ENCODE measurements around the gene NCBP3. TPM values are rescaled to one million over a fixed set of nuclear protein-coding genes. Genes with fewer than 3 reads are reported as not detected.

NCBP3 gene
- total and polyA plus RNA-seq, 9 of the 15 experiments (the other 6 are each of a cell fraction or from before 2014, with no cell fraction given): 3.1 to 25.5 (median 20.5) TPM

DNA sequence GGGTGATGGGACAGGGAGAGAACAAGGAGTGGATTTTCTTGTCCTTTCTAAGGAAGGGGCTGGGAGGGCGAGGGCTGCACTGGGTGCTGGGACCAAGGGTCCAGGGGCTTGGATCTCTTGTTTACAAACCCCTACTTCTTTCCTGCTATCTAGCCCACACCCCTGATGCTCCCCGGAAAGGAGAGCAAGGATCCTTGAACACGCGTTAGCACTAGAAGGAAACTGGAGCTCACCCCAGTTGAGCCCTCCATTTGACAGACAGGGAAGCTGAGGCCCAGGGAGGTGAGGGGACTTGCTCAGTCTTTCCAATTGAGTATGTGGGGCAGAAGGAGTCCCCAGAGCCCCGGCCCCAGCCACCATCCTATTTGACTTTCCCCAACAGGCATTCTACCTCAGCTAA is 40.5 kb downstream of the NCBP3 start:
- H3K79me2 ChIP-seq (ENCODE audit: control insufficient read depth, insufficient read depth, low read length): no peaks in the 10 kb centered on the region
- no peak overlapping the region for H3K4me2 ChIP-seq (ENCODE audit: insufficient read depth, low read length)
- no peak overlapping the region for H2AFZ ChIP-seq (ENCODE audit: low read depth, low read length)
- H3K9me3 ChIP-seq (replicated peaks; ENCODE audit: control insufficient read depth, insufficient read depth, low read depth, low read length): no peaks in the 10 kb centered on the region
- no peak for FAIRE-seq
- no peak for ATAC-seq
- ChIA-PET CTCF (ENCODE audit: low intra/inter-chr PET ratio) (no interaction called here), POLR2A (interaction anchor here (0.6 kb wide), 1 partner anchor 103 kb away, joined by 4 read pairs; no protein-coding TSS in a partner anchor)
- no peaks in the 10 kb centered on the region for H3K9me1 ChIP-seq (ENCODE audit: control insufficient read depth, insufficient read depth, low read length)
- no peak for TF ChIP-seq ARNT (IDR thresholded peaks at IDR 0.05)
- BruUV-seq (replicated peaks): no TSS peak
- no peak overlapping the region for H3K27ac ChIP-seq (ENCODE audit: extremely low read depth, low read depth, low read length)
- no peaks in the 10 kb centered on the region for H4K20me1 ChIP-seq (replicated peaks; ENCODE audit: control insufficient read depth, insufficient read depth, low read length)
- DNase-seq (ENCODE audit: extremely low read depth in 1 of 4, low spot score in 3 of 4): no peak
- intact Hi-C loops (cut with micrococcal nuclease) (no loop called here), in situ Hi-C loops (cut with MboI) (no loop called here)
- H3K9ac ChIP-seq (ENCODE audit: insufficient read depth in 1 of 2, low read depth in 2 of 2, low read length in 2 of 2): no peak overlapping the region
- H3K36me3 ChIP-seq (ENCODE audit: control insufficient read depth, insufficient read depth, low read length): peaks cover 33% of the 10 kb centered on the region; the same call in 2 of the 3 replicates
- 0 out of 5 replicates have a peak, but pooled peaks cover 0 to 2% of the 10 kb centered on the region in 2 experiments for H3K4me1 ChIP-seq (replicated peaks in 1 of 2; ENCODE audit: control insufficient read depth in 2 of 2, insufficient read depth in 2 of 2, low read length in 2 of 2)
- no peaks in the 10 kb centered on the region for H3K27me3 ChIP-seq (ENCODE audit: control insufficient read depth in 2 of 2, insufficient read depth in 2 of 2, low read length in 2 of 2)
- no peak overlapping the region for H3K4me3 ChIP-seq
- WGBS (ENCODE audit: insufficient coverage, low coverage, missing lambda C conversion rate): 90% methylated on average over 2 of the region's 5 CpGs

DNA sequence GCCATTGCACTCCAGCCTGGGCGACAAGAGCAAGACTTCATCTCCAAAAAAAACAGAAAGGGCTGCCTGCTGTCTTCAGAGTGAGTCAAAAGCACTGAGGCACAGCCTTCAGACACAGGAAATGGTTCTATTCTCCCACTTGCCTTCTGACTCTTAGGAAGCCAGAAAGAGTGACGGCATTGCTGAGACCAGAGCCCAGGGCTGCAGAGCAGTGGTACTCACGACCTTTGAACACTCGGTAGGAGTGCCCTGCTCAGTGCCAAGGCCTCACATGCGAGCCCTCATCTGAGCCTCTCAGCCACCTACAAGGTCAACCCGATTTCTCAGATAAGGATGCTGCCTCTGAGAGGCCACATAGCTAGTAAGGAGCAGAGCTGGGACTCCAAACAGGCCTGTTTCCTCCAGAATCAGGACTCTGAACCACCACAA is 41.5 kb downstream of the NCBP3 start:
- no peaks in the 10 kb centered on the region for H4K20me1 ChIP-seq (replicated peaks; ENCODE audit: control insufficient read depth, insufficient read depth, low read length)
- DNase-seq (ENCODE audit: extremely low read depth in 1 of 4, low spot score in 3 of 4) (no peak), ATAC-seq (no peak; the same call in 2 of the 3 replicates), FAIRE-seq (no peak)
- peaks cover 0 to 2% of the 10 kb centered on the region in 2 experiments; a peak in 1 of 5 replicates for H3K4me1 ChIP-seq (replicated peaks in 1 of 2; ENCODE audit: control insufficient read depth in 2 of 2, insufficient read depth in 2 of 2, low read length in 2 of 2)
- no peak overlapping the region for H3K27ac ChIP-seq (ENCODE audit: extremely low read depth, low read depth, low read length)
- H3K36me3 ChIP-seq (ENCODE audit: control insufficient read depth, insufficient read depth, low read length): peaks cover 23% of the 10 kb centered on the region; the same call in 2 of the 3 replicates
- no peak overlapping the region for H3K4me3 ChIP-seq
- no peaks in the 10 kb centered on the region for H3K9me1 ChIP-seq (ENCODE audit: control insufficient read depth, insufficient read depth, low read length)
- intact Hi-C loops (cut with micrococcal nuclease): no loop called here
- in situ Hi-C loops (cut with MboI): no loop called here
- H3K4me2 ChIP-seq (ENCODE audit: insufficient read depth, low read length): no peak overlapping the region
- H3K9me3 ChIP-seq (replicated peaks; ENCODE audit: control insufficient read depth, insufficient read depth, low read depth, low read length): no peaks in the 10 kb centered on the region
- no peak overlapping the region for H2AFZ ChIP-seq (ENCODE audit: low read depth, low read length)
- no peaks in the 10 kb centered on the region for H3K27me3 ChIP-seq (ENCODE audit: control insufficient read depth in 2 of 2, insufficient read depth in 2 of 2, low read length in 2 of 2)
- WGBS (ENCODE audit: insufficient coverage, low coverage, missing lambda C conversion rate): 49% methylated on average over 5 of the region's 6 CpGs
- H3K9ac ChIP-seq (ENCODE audit: insufficient read depth in 1 of 2, low read depth in 2 of 2, low read length in 2 of 2): no peak overlapping the region
- POLR2A ChIA-PET: no interaction called here
- TF ChIP-seq ZNF668 (CRISPR knock-in tag; IDR thresholded peaks at IDR 0.05): no peak
- TF ChIP-seq, protein P1, sequence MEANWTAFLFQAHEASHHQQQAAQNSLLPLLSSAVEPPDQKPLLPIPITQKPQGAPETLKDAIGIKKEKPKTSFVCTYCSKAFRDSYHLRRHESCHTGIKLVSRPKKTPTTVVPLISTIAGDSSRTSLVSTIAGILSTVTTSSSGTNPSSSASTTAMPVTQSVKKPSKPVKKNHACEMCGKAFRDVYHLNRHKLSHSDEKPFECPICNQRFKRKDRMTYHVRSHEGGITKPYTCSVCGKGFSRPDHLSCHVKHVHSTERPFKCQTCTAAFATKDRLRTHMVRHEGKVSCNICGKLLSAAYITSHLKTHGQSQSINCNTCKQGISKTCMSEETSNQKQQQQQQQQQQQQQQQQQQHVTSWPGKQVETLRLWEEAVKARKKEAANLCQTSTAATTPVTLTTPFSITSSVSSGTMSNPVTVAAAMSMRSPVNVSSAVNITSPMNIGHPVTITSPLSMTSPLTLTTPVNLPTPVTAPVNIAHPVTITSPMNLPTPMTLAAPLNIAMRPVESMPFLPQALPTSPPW (CRISPR knock-in tag; IDR thresholded peaks at IDR 0.05): no peak
- no peak for TF ChIP-seq ZNF23 (CRISPR knock-in tag; IDR thresholded peaks at IDR 0.05)
- no peak for TF ChIP-seq DNMT1 (IDR thresholded peaks at IDR 0.05)
- no peak for TF ChIP-seq XRCC4 (IDR thresholded peaks at IDR 0.05; ENCODE audit: extremely low read depth, insufficient read depth, insufficient read length)
- TF ChIP-seq ZSCAN32 (CRISPR knock-in tag; IDR thresholded peaks at IDR 0.05): no peak
- TF ChIP-seq TEAD4 (IDR thresholded peaks at IDR 0.05; ENCODE audit: low read length): no peak
- TF ChIP-seq TEAD4 (CRISPR knock-in tag; IDR thresholded peaks at IDR 0.05; ENCODE audit: borderline replicate concordance): no peak
- no peak for TF ChIP-seq HMBOX1 (IDR thresholded peaks at IDR 0.05)
- TF ChIP-seq CSDE1 (IDR thresholded peaks at IDR 0.05): no peak
- no peak for TF ChIP-seq KLF10 (CRISPR knock-in tag; IDR thresholded peaks at IDR 0.05)
- TF ChIP-seq CXXC5 (CRISPR knock-in tag; IDR thresholded peaks at IDR 0.05): no peak
- TF ChIP-seq POU5F1 (IDR thresholded peaks at IDR 0.05; ENCODE audit: borderline replicate concordance, low read depth, low read length, partially characterized antibody): no peak
- H3K79me2 ChIP-seq (ENCODE audit: control insufficient read depth, insufficient read depth, low read length): no peaks in the 10 kb centered on the region
- CTCF ChIA-PET (ENCODE audit: low intra/inter-chr PET ratio): no interaction called here
- no TSS peak for BruUV-seq (replicated peaks)
